Measurements from ENCODE around the gene LRMDA.

Gene LRMDA

GRCh38 chr10:76358743-76359395, 927.4 kb downstream of the LRMDA start:
- DNase-seq (ENCODE audit: low spot score) = no peak

- DNase-seq (ENCODE audit: low spot score) = no peak
These were observed 944.3 kb downstream of the LRMDA start for GRCh38 chr10:76375761-76376160.

- DNase-seq (ENCODE audit: low spot score) = no peak
These were observed 951.0 kb downstream of the LRMDA start for GRCh38 chr10:76382381-76382851.

GRCh38 chr10:76388321-76389023, 957.0 kb downstream of the LRMDA start:
- DNase-seq (ENCODE audit: low spot score) = no peak

GRCh38 chr10:76393875-76394706, 962.7 kb downstream of the LRMDA start:
- no peak for DNase-seq (ENCODE audit: low spot score)

- DNase-seq (ENCODE audit: low spot score) = no peak
These were observed 963.3 kb downstream of the LRMDA start for GRCh38 chr10:76394707-76395042.

GRCh38 chr10:76395251-76395650, 963.8 kb downstream of the LRMDA start:
- DNase-seq (ENCODE audit: low spot score) = no peak

- DNase-seq (ENCODE audit: low spot score) = peak; percentile 7
These were observed 964.7 kb downstream of the LRMDA start for GRCh38 chr10:76396134-76396533.

- DNase-seq (ENCODE audit: low spot score) = no peak
These were observed 966.0 kb downstream of the LRMDA start for GRCh38 chr10:76397181-76398042.

- DNase-seq (ENCODE audit: low spot score) = peak; percentile 18
These were observed 966.8 kb downstream of the LRMDA start for GRCh38 chr10:76398043-76398710.

- DNase-seq (ENCODE audit: low spot score) = no peak
These were observed 967.8 kb downstream of the LRMDA start for GRCh38 chr10:76399226-76399625.

- DNase-seq (ENCODE audit: low spot score) = no peak
These were observed 969.6 kb downstream of the LRMDA start for GRCh38 chr10:76401006-76401405.

GRCh38 chr10:76403912-76404311, 972.5 kb downstream of the LRMDA start:
- no peak for DNase-seq (ENCODE audit: low spot score)

- no peak for DNase-seq (ENCODE audit: low spot score)
These were observed 973.1 kb downstream of the LRMDA start for GRCh38 chr10:76404531-76404930.

- no peak for DNase-seq (ENCODE audit: low spot score)
These were observed 974.5 kb downstream of the LRMDA start for GRCh38 chr10:76405922-76406321.

- no peak for DNase-seq (ENCODE audit: low spot score)
These were observed 977.2 kb downstream of the LRMDA start for GRCh38 chr10:76408646-76409045.

GRCh38 chr10:76411729-76412435, 980.5 kb downstream of the LRMDA start:
- no peak for DNase-seq (ENCODE audit: low spot score)

GRCh38 chr10:76415554-76415953, 984.1 kb downstream of the LRMDA start:
- DNase-seq (ENCODE audit: low spot score) = no peak

- DNase-seq (ENCODE audit: low spot score) = no peak
These were observed 985.2 kb downstream of the LRMDA start for GRCh38 chr10:76416642-76417041.

GRCh38 chr10:76420725-76421124, 989.3 kb downstream of the LRMDA start:
- no peak for DNase-seq (ENCODE audit: low spot score)
